Measurements from ENCODE around the gene LTBP1.

Gene LTBP1

DNA sequence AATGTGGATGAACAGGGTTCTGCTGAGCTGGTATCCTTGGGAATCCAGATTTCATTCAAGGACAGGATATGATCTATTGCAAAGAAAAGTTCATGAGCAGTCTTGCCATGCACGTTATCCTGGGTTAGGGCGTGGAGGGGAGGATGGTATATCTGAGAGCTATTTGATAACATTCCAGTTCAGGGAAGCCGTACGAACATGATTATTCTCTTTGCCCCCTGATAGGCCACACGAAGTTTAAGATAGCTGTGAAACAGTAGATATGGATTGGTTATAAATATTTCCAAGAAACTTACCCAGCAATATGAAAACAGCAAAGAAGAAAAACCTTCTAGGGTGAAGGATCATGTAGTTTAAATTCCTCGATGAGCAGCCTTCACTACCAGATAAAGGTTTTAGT lies 171.9 kb downstream of the LTBP1 start:
- no peak for DNase-seq (ENCODE audit: low spot score)

DNA sequence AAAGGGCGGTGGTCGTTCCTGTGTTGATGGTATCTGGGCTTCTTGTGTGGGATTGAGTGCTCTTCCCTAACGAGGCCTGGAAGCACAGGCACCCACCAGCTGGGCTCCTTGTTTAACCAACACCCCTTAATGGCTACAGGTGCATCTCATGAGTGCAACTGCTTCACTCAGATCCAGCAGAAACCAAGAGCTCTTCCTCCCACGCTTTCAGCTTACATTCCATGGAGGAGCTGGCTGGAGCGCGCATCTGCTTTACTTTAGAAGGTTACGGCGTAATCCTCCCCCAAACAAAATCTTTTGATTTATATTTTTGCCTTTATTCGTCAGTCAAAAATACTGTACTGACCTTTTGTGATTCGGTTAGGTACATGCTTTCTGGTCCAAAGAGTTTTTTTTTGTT lies 174.7 kb downstream of the LTBP1 start:
- no peak for DNase-seq (ENCODE audit: low spot score)

DNA sequence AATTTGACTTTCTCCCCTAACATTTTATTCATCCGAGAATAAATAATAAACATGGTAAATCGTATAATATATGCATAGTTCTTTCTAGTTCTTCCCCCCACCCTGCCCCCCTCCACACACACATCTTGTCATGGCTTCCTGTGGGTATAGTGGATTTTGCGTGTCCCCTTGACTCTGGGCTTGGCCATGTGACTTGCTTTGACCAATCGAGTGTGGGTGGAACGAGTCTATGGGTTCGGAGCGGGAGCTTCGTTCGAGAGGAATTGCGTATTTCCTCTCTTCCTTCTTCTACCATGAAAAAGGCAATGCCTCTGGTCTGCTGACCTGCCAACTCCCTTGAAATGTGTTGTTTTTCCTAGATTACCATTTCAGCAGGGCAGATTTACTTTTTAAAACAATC lies 175.2 kb downstream of the LTBP1 start:
- DNase-seq (ENCODE audit: low spot score) = no peak

DNA sequence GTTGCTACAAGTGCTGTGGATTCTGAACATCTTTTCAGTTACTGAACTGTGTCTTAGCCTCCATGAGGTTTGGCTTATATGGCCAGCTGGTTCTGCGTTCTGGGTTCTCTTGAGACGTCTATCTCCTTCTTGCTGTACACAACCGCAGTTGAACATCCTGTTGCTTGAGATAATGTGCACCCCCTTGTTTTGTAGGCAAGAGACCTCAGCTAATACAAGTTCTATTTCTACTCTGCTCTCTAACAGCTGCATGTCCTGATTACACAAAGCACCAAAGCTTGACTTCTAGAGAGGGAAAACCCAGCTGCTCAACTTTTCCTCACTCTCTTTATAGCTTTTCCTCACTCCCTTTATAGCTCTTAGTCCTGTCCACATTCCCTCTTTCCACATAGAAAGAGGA lies 176.0 kb downstream of the LTBP1 start:
- DNase-seq (ENCODE audit: low spot score) = no peak

DNA sequence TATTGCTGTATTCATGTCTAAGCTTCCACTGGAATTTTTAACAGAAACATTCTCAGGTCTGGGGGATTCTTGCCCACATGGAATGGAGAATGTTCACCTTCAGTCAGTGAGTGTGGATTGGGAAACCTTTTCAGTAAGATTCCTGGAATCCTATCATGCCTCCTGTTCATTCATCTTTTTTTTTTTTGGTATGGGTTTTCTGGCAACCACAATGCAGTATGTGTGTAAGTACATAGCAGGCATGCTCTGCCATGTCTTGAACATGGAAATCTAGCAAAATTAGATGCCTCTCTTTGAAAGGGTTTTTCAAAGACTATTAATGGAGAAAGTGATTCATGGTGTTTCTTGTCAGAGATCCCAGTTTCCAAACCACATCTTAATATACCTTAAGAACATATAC lies 176.5 kb downstream of the LTBP1 start:
- no peak for DNase-seq (ENCODE audit: low spot score)

DNA sequence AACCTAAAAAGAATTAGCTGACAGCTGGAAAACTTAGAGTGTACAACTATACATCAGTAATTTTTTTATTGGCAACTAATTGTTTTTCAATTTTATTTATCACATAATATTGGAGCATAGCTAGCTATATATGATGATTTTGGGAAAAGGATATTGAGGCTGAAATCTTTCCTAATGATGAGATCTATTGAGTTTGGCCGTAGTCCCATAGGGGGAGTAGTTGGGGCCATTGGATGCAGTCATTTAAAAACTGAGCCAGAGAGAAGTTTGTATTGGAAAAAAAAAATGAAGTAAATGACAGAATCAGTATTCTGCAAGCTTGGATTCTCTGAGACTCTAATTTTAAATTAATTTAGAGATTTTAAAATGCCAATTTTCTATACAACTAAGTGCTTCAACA lies 179.8 kb downstream of the LTBP1 start:
- DNase-seq (ENCODE audit: low spot score) = no peak

DNA sequence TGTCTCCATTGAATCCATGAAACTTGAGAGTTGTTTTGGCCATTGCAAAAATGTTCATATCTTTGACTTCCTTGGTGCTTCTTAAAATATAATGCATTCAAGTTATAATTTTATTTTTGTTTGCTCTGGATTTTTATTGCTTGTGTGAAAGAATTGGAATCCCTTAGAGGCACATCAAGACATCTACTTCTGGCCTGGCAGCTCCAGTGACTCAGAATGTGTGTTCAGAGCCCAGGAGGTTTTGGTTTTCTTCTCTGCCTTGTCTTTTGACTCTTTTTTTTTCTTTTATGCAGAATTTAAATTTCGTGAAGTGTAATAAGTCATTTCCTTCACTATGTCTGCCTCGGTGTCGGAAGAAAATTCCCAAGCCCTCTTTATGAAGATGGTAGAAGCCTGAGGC lies 180.2 kb downstream of the LTBP1 start:
- DNase-seq (ENCODE audit: low spot score) = no peak

DNA sequence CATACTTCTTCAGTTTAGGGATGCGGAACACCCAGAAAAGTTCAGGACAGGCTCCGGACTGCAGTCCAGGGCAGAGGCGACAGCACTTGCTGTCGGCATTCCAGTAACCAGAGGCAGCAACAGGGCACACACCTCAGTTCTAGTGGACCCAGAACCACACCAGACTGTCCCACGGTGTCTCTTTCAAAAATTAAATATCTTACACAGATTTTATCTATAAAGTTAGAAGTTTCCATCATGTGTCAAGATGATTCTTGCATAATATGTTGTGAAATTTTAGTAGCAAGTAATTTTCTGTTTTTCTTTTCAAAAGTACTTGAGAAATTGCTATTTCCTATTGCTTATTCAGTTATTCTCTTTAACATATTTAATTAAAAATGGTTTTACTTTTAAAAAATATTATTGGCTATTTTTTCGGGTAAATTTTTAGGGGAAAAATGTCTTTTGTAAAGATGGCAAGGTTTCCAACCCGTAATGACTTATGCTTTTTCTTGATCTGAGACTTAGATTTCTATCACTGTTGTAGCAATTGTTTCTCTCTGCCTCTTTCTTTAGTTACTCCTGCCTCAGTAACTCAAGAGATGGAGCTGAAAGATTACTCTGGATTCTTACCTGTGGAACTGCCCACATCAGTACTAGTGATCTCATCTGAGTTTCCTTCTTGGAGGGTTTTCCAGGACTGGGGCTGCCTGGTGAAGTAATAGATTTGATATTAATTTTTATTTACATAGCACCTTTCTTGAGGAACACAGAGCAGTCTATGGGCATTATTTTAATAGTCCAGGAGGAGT lies 182.7 kb downstream of the LTBP1 start:
- DNase-seq (ENCODE audit: low spot score) = no peak

DNA sequence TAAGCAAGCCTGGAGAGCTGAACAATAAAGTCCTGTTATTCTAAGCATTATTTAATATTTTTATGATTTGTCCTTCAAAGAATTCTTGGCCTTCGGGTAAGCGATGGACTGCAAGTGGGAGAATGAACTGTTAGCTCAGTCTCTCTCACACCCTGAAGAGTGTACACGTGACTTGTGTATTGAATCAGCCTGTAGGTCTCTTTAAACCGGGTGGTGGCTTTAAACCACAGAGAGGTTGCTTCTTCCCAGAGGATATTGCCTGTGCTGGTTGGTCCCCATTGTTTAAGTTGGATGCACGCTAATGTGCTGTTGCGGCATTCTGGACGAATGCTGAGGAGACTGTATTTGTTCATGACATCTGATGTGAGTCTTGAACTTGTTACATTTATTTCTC lies 183.3 kb downstream of the LTBP1 start:
- DNase-seq (ENCODE audit: low spot score) = no peak

DNA sequence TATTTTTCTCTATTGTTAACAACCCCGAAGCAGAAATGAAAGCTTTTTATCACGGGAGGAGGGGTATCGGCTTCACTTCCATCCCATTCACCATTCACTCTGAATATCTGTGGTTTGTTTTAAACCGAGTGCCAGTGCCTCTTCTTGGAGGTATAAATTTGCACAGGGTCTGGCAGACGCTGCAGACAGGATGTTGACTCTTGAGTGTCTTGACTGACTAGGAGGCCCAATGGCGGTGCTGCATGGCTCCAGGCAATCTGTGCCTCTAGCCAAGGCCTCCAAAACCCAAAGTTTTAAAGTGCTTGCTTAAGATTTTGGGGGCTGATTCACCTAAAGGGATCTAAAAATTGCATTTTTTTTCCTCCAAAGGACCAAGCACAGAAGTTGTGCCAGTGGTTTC lies 183.8 kb downstream of the LTBP1 start:
- DNase-seq (ENCODE audit: low spot score) = no peak

DNA sequence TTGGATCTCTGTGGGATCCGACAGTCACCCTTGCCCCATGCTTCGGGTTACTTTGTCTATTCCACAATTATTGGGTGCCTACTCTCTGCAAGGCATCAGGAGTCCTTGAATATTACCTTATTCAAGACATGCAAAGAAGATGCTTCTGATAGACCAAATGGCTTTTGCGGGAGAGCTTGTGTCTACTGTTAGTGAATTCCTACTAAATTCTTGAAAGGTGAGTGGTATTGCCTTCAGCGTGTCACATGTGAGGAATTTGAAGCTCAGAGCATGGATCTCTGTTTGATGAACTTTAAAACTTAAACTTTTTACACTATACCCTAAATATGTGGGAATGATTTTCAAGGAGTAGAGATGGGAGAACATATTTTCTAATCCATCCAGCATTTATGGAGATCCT lies 184.4 kb downstream of the LTBP1 start:
- no peak for DNase-seq (ENCODE audit: low spot score)

DNA sequence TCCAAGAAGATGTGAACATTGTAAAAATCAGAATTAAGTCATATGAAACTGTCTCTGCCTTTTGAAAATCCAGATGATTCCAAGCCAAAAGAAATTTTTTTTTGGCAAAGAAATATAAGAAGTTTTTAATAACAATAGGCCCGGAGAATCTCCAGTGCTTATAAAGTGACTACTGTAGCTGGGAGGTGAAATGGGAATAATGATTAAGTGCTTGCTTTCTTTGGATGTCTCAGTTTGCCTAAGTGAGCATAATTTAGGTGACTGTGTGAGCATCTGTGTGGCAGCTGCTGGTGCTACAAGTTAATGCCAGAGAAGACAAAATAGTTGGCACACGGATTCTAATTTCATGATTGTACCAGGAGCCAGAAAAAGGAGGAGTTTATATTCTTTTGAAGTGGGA lies 185.0 kb downstream of the LTBP1 start:
- DNase-seq (ENCODE audit: low spot score) = no peak

DNA sequence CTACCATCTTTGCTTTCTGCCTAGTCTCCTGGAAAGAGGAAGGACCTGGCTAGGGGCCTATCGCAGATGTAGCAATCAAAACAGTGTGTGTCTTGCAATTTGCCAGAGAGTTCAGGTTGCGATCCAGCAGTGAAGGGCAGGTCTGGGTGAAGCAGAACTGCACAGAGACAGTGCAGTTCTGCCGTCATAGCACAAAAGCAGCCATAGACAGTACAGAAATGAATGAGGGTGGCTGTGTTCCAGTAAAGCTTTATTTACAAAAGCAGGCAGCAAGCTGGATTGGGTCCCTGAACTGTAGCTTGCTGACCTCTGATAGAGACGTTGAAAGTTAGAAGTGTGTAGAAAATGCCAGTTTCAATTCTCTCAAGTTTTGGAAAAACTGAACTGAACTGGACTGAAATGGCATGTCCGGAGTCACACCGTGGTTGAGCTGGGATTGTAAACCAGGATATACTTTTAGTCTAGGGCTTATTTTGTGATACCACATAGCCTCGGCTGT lies 186.8 kb downstream of the LTBP1 start:
- DNase-seq (ENCODE audit: low spot score) = no peak

DNA sequence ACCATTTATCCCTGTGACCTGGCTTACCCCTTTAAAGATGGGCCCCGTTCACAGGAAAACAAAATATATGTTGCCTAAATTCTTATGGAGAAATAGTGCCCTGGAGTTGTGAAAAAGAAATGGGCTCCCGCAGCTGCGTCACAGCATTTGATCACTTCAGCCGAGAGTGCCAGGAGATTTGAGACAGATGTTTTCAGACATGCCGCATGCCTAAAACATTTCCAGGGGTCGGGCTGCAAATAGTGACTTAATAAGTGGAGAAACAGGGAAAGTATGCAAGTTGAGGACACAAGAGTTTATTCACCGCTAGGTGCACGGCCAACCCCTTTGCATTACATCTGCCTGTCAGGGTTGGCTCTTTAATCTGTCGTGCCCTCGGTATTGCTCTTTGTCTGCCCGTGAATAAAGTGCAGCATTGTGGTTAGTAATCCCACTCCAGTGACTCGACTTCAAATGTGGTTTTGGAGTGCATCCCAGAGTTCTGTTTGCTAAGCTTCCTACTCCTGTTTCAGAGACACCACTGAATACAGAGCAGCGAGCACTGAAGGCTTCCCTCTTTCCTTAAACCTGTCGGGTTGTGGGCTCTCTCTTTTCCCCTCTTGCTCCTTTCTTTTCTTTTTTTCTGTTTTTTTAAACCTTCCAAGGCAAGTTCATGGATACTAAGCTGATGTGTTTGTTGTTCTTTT lies 187.5 kb downstream of the LTBP1 start:
- DNase-seq (ENCODE audit: low spot score) = peak; percentile 4

DNA sequence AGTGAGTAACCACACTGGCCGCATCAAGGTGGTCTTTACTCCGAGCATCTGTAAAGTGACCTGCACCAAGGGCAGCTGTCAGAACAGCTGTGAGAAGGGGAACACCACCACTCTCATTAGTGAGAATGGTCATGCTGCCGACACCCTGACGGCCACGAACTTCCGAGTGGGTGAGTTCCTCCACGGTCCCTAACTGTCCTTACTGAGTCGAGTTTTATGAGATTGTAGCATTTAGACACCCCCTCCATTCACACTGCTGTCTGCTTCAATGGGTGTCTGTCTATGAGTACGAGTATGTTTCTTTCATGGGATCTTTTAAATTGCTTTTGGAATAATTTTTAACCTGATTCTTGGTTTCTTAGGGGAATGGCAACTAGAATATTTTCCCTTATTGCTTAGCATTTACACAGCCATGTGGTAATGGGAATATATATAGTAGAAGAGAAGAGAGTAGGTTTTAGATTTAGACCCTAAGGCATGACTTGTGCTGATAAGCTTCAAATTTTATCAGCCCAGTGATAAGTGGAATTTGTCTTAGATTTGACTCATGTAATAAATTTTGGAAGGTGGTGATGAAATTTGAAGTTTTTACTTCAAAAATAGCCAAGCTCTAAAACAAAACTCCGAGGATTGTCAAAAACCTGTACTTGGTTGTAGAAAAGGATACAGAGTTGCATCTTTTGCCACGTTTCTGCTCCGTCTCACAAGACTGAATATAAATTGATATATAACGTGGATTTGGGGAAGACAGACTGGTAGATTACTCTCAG lies 188.2 kb downstream of the LTBP1 start:
- DNase-seq (ENCODE audit: low spot score) = no peak

DNA sequence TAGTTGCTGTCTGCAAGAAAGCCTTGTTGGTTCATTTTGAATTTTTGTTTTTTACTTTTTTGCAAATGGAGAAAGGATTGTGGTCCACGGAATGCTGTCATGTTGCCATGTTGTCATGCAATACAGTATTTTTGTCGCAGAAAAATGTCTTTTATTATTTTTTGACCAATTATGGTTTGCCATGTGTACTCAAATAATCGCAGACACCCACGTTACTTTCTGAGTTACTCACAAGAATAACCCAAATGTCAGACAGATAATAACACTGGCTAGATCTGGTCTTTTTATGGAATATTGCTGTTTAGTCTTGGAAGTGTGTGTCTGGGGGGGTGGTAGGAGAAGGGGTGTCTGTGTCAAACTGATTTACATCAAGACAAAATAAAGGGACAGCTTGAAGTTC lies 188.9 kb downstream of the LTBP1 start:
- no peak for DNase-seq (ENCODE audit: low spot score)

DNA sequence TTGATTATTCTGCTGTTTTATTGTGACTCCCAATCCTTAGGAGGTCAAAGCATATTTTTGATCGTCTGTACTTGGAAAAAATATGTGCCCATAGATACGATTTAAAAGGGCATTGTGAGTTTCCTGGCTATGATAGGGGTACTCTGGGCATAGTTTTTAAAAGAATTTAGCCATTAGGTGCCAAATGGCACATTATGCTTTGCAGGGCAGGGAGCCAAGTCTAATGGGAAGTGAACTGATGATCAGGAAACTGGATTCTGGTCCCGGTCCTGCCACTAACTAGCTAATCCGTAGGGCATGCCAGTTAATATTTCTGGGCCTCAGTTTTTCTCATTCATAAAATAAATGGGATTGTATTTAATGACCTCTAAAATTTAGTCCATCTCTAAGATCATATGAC lies 189.3 kb downstream of the LTBP1 start:
- no peak for DNase-seq (ENCODE audit: low spot score)

DNA sequence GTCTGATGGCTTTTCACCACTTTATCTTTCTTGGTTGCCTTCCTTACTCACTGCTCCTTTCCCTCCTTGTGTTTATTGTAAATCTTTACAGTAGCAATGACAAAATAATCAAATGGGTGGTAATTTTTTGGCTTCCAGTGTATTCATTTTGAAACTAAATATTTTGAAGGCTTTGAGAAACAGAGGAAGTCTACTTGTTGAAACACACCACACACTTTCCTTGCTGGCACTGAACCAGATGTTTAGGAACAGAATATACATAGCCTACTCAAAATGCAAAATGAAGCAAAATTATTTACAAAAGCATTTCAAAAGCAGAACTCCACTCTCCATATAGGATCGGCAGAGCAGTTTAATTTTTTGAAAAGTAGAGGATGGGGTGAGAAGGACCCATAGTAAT lies 189.8 kb downstream of the LTBP1 start:
- DNase-seq (ENCODE audit: low spot score) = no peak

DNA sequence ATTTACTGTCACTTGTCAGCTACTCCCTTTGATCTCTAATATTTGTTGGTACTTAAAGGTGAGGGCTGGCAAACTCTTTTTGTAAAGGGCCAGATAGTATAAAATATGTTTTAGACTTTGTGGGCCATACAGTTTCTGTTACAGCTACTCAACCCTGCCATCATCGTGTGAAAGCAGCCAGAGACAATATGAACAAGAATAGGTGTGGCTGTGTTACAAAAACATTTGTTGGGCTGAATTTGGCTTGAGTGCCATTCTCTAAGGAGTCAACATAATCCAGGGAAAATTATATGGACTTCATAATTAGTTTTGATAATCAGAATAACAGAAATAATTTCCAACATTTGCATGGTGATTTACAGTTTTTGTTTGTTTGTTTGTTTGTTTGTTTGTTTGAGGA lies 190.6 kb downstream of the LTBP1 start:
- no peak for DNase-seq (ENCODE audit: low spot score)

DNA sequence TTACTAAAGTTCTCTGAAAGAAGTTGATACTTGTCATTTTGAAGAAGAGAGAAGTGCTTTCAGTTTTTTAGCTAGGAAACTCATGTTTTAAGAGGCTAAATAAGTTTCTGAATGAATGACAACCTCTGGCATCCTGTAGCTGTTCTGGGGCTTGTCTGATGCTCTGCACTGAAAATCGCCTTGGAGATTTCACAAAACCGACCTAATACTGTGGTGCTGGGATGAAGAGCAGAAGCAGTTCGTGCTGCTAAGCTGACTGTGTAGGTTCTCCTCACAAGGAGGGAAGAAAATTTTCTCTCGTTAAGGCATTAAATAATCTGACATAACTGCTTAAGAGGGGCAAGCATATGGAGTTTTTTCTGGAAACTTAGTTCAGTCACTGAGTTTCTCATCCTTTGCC lies 193.2 kb downstream of the LTBP1 start:
- DNase-seq (ENCODE audit: low spot score) = no peak

DNA sequence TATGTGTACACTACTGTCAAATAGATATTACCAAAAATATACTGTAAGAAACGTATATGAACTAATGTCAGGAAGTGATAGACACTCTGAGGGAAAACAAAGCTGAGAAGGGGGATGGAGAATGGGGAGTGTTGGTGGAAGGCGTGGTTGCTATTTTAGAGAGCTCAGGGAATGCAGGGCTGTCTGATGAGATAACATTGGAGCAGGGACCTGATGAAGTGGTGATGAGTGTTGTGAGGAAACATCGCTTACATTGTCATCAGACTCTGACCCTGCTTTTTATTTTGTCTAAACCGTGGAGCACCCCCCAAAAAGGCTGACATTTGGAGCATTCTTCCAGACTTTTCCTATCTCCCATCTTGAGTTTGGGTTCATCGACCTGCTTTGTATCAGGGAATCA lies 194.7 kb downstream of the LTBP1 start:
- no peak for DNase-seq (ENCODE audit: low spot score)

DNA sequence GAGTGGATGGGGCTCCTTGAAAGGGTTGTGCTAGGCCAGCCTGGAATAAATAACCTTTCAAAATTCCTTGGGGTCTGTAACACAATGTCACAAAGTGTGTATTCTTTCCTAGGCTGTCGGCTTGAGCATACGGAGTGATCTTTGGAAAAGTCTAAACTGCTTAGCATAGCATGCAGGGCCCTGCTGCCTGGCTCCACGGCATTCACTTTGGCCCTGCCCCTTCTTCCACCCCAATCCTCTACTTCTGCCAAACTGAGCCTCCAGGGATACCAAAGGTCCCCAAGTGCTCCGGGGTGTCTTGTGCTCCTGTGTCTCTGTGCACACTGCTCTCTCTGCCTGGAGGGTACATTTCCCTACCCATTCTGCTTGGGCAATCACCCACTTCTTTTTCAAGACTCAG lies 196.1 kb downstream of the LTBP1 start:
- DNase-seq (ENCODE audit: low spot score) = no peak

DNA sequence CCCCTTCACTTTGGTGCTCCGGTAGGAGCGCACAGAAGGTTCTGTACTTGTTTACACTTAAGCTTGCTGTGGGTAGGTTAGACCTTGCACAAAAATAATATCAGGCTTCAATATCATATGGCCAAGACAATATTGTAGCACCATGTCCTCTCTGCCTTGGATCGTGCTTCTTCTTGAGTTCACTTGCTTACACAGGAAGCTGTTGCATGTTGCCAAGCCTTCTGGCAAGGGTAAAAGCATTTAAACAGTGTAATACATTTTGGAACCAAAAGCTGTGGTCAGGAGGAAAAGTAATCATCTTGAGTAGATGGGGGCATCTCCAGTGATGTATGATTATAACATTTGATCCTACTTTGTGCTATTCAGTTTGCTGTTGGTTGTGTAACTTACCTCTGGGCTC lies 197.5 kb downstream of the LTBP1 start:
- DNase-seq (ENCODE audit: low spot score) = no peak
